ENCODE results near the gene COX6A1. TPM values are rescaled to one million over a fixed set of nuclear protein-coding genes. Genes with fewer than 3 reads are reported as not detected.

The COX6A1 gene
- total RNA-seq, 1 donor from 2014 or later: 296 TPM

DNA sequence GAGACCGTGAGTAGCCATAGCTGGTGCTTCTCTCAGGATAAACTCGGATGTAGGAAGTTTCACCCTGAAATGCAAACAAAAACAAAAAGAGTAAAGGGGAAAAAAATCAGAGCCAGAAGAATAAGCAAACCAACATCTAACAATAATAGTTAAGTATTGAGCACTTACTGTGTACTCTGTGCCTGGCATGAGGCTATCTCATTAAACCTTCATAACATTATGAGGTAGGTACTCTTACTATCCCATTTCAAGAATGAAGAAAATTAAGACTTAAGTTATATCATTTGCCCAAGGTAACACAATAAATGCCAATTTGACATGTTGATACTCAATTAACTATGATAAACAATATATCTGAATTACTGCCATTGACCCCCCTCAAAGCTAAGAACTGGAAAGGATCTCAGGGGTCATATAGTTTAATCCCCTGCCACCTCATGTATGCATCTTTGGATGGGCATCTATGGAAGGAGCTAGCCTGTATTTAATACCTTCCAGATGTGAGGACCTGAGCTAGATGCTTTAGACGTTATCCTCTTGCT, 24.3 kb downstream of the COX6A1 start:
- Histone ChIP-seq H3K79me2 (ENCODE audit: low read depth) (peaks cover 42% of the 10 kb centered on the region), H3K27ac (no peak overlapping the region), H3K4me1 (no peaks in the 10 kb centered on the region), H3K27me3 (no peaks in the 10 kb centered on the region), H2AFZ (replicated peaks) (no peak overlapping the region), H3F3A (ENCODE audit: low read depth) (peaks cover 73% of the 10 kb centered on the region), H3K36me3 (peaks cover 21% of the 10 kb centered on the region), H3K4me2 (no peak overlapping the region), H3K9me3 (ENCODE audit: low read depth) (no peaks in the 10 kb centered on the region), H3K4me3 (no peak overlapping the region), H4K20me1 (ENCODE audit: low read depth) (peaks cover 50% of the 10 kb centered on the region), H3K9ac (no peak overlapping the region)
- Mint-ChIP-seq H3K36me3 (peaks cover 40% of the 10 kb centered on the region), H3K27me3 (ENCODE audit: insufficient read depth, low read depth) (peaks cover 2% of the 10 kb centered on the region), H3K27ac (no peak overlapping the region), H3K4me3 (no peak overlapping the region), H3K4me1 (peaks cover 12% of the 10 kb centered on the region), H3K9me3 (no peaks in the 10 kb centered on the region)
- no peak for TF ChIP-seq EZH2 (IDR thresholded peaks at IDR 0.05)
- TF ChIP-seq EZH2phosphoT487 (IDR thresholded peaks at IDR 0.05): no peak
- TF ChIP-seq, protein P1, sequence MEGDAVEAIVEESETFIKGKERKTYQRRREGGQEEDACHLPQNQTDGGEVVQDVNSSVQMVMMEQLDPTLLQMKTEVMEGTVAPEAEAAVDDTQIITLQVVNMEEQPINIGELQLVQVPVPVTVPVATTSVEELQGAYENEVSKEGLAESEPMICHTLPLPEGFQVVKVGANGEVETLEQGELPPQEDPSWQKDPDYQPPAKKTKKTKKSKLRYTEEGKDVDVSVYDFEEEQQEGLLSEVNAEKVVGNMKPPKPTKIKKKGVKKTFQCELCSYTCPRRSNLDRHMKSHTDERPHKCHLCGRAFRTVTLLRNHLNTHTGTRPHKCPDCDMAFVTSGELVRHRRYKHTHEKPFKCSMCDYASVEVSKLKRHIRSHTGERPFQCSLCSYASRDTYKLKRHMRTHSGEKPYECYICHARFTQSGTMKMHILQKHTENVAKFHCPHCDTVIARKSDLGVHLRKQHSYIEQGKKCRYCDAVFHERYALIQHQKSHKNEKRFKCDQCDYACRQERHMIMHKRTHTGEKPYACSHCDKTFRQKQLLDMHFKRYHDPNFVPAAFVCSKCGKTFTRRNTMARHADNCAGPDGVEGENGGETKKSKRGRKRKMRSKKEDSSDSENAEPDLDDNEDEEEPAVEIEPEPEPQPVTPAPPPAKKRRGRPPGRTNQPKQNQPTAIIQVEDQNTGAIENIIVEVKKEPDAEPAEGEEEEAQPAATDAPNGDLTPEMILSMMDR (IDR thresholded peaks at IDR 0.05): no peak
- DNase-seq (ENCODE audit: low spot score): no peak

DNA sequence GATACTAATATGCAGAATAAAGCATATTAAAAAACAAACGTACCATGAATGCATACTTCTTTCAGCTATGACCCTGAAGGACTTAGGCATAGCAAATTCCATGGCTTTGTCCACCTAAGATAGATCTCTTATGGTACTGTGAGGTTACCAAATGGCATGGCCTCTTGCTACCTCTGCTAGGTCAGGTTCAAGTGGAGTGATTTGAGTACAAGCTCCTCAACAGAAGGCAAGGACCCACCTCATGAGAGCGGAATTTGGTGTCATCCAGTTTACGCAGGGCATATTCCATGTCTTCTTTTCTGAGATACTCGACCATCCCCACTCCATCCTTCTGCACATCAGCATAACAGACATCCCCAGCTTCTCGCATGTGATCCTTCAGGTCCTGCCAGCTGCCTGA, 25.8 kb downstream of the COX6A1 start:
- Histone ChIP-seq H4K20me1 (ENCODE audit: low read depth) (peaks cover 65% of the 10 kb centered on the region), H3K79me2 (ENCODE audit: low read depth) (peaks cover 57% of the 10 kb centered on the region), H3K4me2 (no peak overlapping the region), H3K27ac (no peak overlapping the region), H3K36me3 (peaks cover 21% of the 10 kb centered on the region), H3K4me1 (no peaks in the 10 kb centered on the region), H3K4me3 (no peak overlapping the region), H3K27me3 (no peaks in the 10 kb centered on the region), H3F3A (ENCODE audit: low read depth) (peaks cover 66% of the 10 kb centered on the region), H3K9ac (no peak overlapping the region), H3K9me3 (ENCODE audit: low read depth) (no peaks in the 10 kb centered on the region), H2AFZ (replicated peaks) (no peak overlapping the region)
- no peak overlapping the region for H3K27ac Mint-ChIP-seq
- peaks cover 2% of the 10 kb centered on the region for H3K27me3 Mint-ChIP-seq (ENCODE audit: insufficient read depth, low read depth)
- TF ChIP-seq, protein P1 (IDR thresholded peaks at IDR 0.05): no peak
- DNase-seq (ENCODE audit: low spot score): no peak
- H3K4me1 Mint-ChIP-seq: peaks cover 22% of the 10 kb centered on the region
- no peak overlapping the region for H3K4me3 Mint-ChIP-seq
- H3K9me3 Mint-ChIP-seq: no peaks in the 10 kb centered on the region
- H3K36me3 Mint-ChIP-seq: peaks cover 39% of the 10 kb centered on the region

DNA sequence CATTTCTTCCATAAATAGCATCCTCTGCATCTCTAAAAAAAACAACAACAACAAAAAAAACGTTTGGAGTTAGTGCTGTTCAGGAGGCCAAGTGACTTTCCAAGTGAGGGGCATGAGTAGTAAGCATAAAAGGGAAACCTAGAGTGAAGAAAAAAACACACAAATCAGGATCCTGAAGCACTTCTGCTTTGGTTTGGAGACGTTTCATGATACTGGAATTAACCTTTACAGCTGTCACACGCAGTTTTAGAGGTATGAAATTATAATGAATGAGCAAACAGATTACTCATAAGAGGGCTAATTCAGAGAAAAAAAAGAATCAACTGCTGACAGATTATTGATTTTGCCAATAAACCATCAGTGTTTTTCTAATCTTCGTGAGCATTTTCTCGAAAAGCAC, 27.8 kb downstream of the COX6A1 start:
- Histone ChIP-seq H3K9me3 (ENCODE audit: low read depth) (no peaks in the 10 kb centered on the region), H3K4me2 (no peak overlapping the region), H3K79me2 (ENCODE audit: low read depth) (peaks cover 72% of the 10 kb centered on the region), H3K36me3 (peaks cover 16% of the 10 kb centered on the region), H3K9ac (no peak overlapping the region), H3K27me3 (no peaks in the 10 kb centered on the region), H3K27ac (no peak overlapping the region), H3F3A (ENCODE audit: low read depth) (peaks cover 61% of the 10 kb centered on the region), H3K4me1 (peaks cover 4% of the 10 kb centered on the region), H3K4me3 (no peak overlapping the region), H4K20me1 (ENCODE audit: low read depth) (peaks cover 68% of the 10 kb centered on the region), H2AFZ (replicated peaks) (no peak overlapping the region)
- DNase-seq (ENCODE audit: low spot score): no peak
- Mint-ChIP-seq H3K4me1 (peaks cover 26% of the 10 kb centered on the region), H3K4me3 (no peak overlapping the region), H3K9me3 (no peaks in the 10 kb centered on the region), H3K27me3 (ENCODE audit: insufficient read depth, low read depth) (peaks cover 2% of the 10 kb centered on the region), H3K36me3 (peaks cover 31% of the 10 kb centered on the region), H3K27ac (peak overlapping the region; percentile 29)
- TF ChIP-seq EZH2 (IDR thresholded peaks at IDR 0.05): no peak
- TF ChIP-seq, protein P1 (IDR thresholded peaks at IDR 0.05): no peak
- no peak for TF ChIP-seq EZH2phosphoT487 (IDR thresholded peaks at IDR 0.05)

Measured in neural progenitor cell (in vitro differentiated cells).